Endothelial cell of umbilical vein (primary cell): ENCODE data around the gene PFKP. TPM values are rescaled to one million over a fixed set of nuclear protein-coding genes. Genes with fewer than 3 reads are reported as not detected.

ENCODE experiments used
- BruUV-seq: library from RNA; stranded (reverse); fragments of 400-500 nt; replicated peaks from 2 replicates; lab custom pipeline; 2021; lab: Mats Ljungman, UMichigan
- CTCF ChIA-PET: fragments of 300-600, 350-600 bp; sonication (Branson Sonifier 250); formaldehyde crosslinking; loops from one replicate; lab custom pipeline; 2021; ENCODE audit warnings: antibody characterized with exemption, inconsistent platforms; lab: Charles Lee
- POLR2A ChIA-PET: fragments of 300-600, 350-600 bp; sonication (Branson Sonifier 250); formaldehyde crosslinking; loops from one replicate; lab custom pipeline; 2021; ENCODE audit warnings: antibody characterized with exemption, inconsistent platforms; lab: Charles Lee
- DNase-seq: peaks from one replicate; pipeline ENCODE4 v3.0.0-alpha.2; 2011; ENCODE audit warnings: low read depth, low spot score
- FAIRE-seq: peaks from 2 replicates; lab custom pipeline; 2011; peaks lifted over from hg19 to GRCh38; lab: Jason Lieb, UNC
- H2AFZ ChIP-seq: 2 replicates; pipeline ENCODE4 v1.6.0; 2012; ENCODE audit warnings: low read depth, low read length, control low read depth, inconsistent platforms
- H3K27ac ChIP-seq: 2 replicates; pipeline ENCODE4 v1.5.1; 2011; ENCODE audit warnings: low read depth, mild to moderate bottlenecking, control low read depth, low read length, moderate library complexity; ENCODE audit not compliant: insufficient read depth
- H3K27me3 ChIP-seq, 2 experiments: 2 replicates each; pipeline versions ENCODE4 v1.6.0 to v1.6.1; 2011; ENCODE audit warnings: low read length in 2 of 2, mixed read lengths in 1 of 2; ENCODE audit not compliant: control insufficient read depth in 2 of 2, insufficient read depth in 2 of 2
- H3K36me3 ChIP-seq, 2 experiments: 2 replicates in 1 of 2; 3 replicates in 1 of 2; pipeline ENCODE4 v1.5.1; 2011; ENCODE audit warnings: low read length in 2 of 2, mild to moderate bottlenecking in 1 of 2, moderate library complexity in 1 of 2; ENCODE audit not compliant: control insufficient read depth in 2 of 2, insufficient read depth in 2 of 2; ENCODE audit errors: extremely low read depth in 1 of 2
- H3K4me1 ChIP-seq: 3 replicates; pipeline ENCODE4 v1.5.1; 2011; ENCODE audit warnings: mild to moderate bottlenecking, low read length; ENCODE audit not compliant: control insufficient read depth, insufficient read depth; ENCODE audit errors: extremely low read depth
- H3K4me2 ChIP-seq: 2 replicates; pipeline ENCODE4 v1.6.1; 2011; ENCODE audit warnings: low read length, control low read depth, mixed read lengths; ENCODE audit not compliant: insufficient read depth
- H3K4me3 ChIP-seq, 3 experiments: fragments of 200-600 bp in 1 of 3; sonication (generic), shearing (Covaris generic) in 1 of 3; replicated peaks in 1 of 3; 2 replicates each; pipeline ENCODE4 v1.5.1; 2011 to 2016; ENCODE audit warnings: control low read depth in 3 of 3, low read length in 3 of 3, mild to moderate bottlenecking in 2 of 3, inconsistent platforms in 1 of 3, low read depth in 1 of 3, moderate library complexity in 1 of 3; ENCODE audit not compliant: insufficient read depth in 1 of 3
- H3K79me2 ChIP-seq: 2 replicates; pipeline ENCODE4 v1.6.0; 2012; ENCODE audit warnings: low read length, inconsistent platforms; ENCODE audit not compliant: control insufficient read depth, insufficient read depth
- H3K9ac ChIP-seq: replicated peaks from 2 replicates; pipeline ENCODE3; 2011; ENCODE audit warnings: low read length, control low read depth; ENCODE audit not compliant: insufficient read depth; ENCODE audit errors: extremely low read depth
- H3K9me1 ChIP-seq: replicated peaks from 3 replicates; pipeline ENCODE4 v1.6.0; 2011; ENCODE audit warnings: mild to moderate bottlenecking, low read length; ENCODE audit not compliant: control insufficient read depth, insufficient read depth; ENCODE audit errors: extremely low read depth
- H3K9me3 ChIP-seq: replicated peaks from 2 replicates; pipeline ENCODE4 v1.5.1; 2012; ENCODE audit warnings: low read length, inconsistent platforms; ENCODE audit not compliant: control insufficient read depth, insufficient read depth
- H4K20me1 ChIP-seq: replicated peaks from 2 replicates; pipeline ENCODE3; 2011; ENCODE audit warnings: mild to moderate bottlenecking, low read length; ENCODE audit not compliant: control insufficient read depth, insufficient read depth; ENCODE audit errors: extremely low read depth
- CTCF ChIP-seq, 2 donors: IDR thresholded peaks; 1 replicate in 1 of 2; 2 replicates in 1 of 2; pipeline ENCODE4 v1.5.1; 2011; ENCODE audit warnings: low read length in 2 of 2, mild to moderate bottlenecking in 2 of 2, moderate library complexity in 2 of 2, control low read depth in 1 of 2, inconsistent platforms in 1 of 2, low read depth in 1 of 2; ENCODE audit not compliant: insufficient read depth in 1 of 2; ENCODE audit errors: extremely low read depth in 1 of 2
- GATA2 ChIP-seq: IDR thresholded peaks from 2 replicates; pipeline ENCODE4 v1.7.0; 2011; ENCODE audit warnings: low read depth, mild to moderate bottlenecking, moderate library complexity, mixed read lengths, low read length; ENCODE audit not compliant: insufficient read length, insufficient read depth
- JUN ChIP-seq: IDR thresholded peaks from 2 replicates; pipeline ENCODE4 v1.6.1; 2011; ENCODE audit warnings: borderline replicate concordance, low read depth; ENCODE audit not compliant: insufficient read length, insufficient read depth
- MAX ChIP-seq: IDR thresholded peaks from 2 replicates; pipeline ENCODE4 v1.6.1; 2011; ENCODE audit not compliant: insufficient read depth, insufficient read length
- MYC ChIP-seq: IDR thresholded peaks from one replicate; pipeline ENCODE4 v1.6.1; 2011; ENCODE audit warnings: mild to moderate bottlenecking, low read depth, low read length
- POLR2A ChIP-seq: IDR thresholded peaks from 2 replicates; pipeline ENCODE4 v1.6.1; 2012; ENCODE audit warnings: low read depth, mild to moderate bottlenecking, control low read depth, low read length
- POLR2AphosphoS5 ChIP-seq: IDR thresholded peaks from 2 replicates; pipeline ENCODE4 v1.6.1; 2012; ENCODE audit warnings: low read depth, mild to moderate bottlenecking, control low read depth, low read length, moderate library complexity; ENCODE audit not compliant: insufficient read depth
- dilution Hi-C: fragments of 300-500 bp; cut with MboI; formaldehyde crosslinking; loops from one replicate; pipeline ENCODE4 v1.15.0; 2019; ENCODE audit warnings: low sequenced_read_pairs; ENCODE audit not compliant: extremely low pct_ligation_motif_present
- intact Hi-C: fragments of 100-400 bp; cut with micrococcal nuclease; formaldehyde crosslinking; loops from one replicate; pipeline ENCODE4 v1.10.0; 2022
- polyA plus RNA-seq, 4 experiments: library from polyadenylated mRNA; depleted of rRNA in 3 of 4; stranded (reverse) in 3 of 4; unstranded in 1 of 4; fragments of >200 nt; gene quantifications; 2 replicates each; pipeline versions ENCODE4 v1.2.1 to v1.2.3, GENCODE V29; 2011 to 2012; ENCODE audit warnings: missing spikeins in 1 of 4
- total RNA-seq: library from RNA; stranded (reverse); gene quantifications from 2 replicates; pipeline ENCODE4 v1.2.3, GENCODE V29; 2021

Gene PFKP
- total and polyA plus RNA-seq, 2 donors (not counting 3 experiments of a cell fraction or from before 2014, with no cell fraction given), result 185 to 359 TPM

- peak; percentile 30 for DNase-seq
- dilution Hi-C loops (no loop called here), intact Hi-C loops (no loop called here)
- Histone ChIP-seq H3K9me3 (no peaks in the 10 kb centered on the region), H3K27ac (no peak overlapping the region), H3K9ac (no peak overlapping the region), H2AFZ (no peak overlapping the region), H3K9me1 (no peaks in the 10 kb centered on the region), H3K4me2 (no peak overlapping the region), H3K27me3 (no peaks in the 10 kb centered on the region), H3K36me3 (peaks cover 36 to 59% of the 10 kb centered on the region in 2 experiments), H4K20me1 (no peaks in the 10 kb centered on the region), H3K79me2 (no peaks in the 10 kb centered on the region), H3K4me3 (no peak overlapping the region), H3K4me1 (no peaks in the 10 kb centered on the region)
- ChIA-PET POLR2A (no interaction called here), CTCF (interaction anchor here (1.0 kb wide), 1 partner anchor 17 kb away, joined by 3 read pairs; no protein-coding TSS in a partner anchor)
- BruUV-seq, result no TSS peak
- TF ChIP-seq POLR2A, result no peak
- no peak for TF ChIP-seq MYC
- TF ChIP-seq POLR2AphosphoS5, result peak; percentile 58
- FAIRE-seq, result no peak
These were observed 72.9 kb downstream of the PFKP start for GRCh38 chr10:3140280-3140679.

- Histone ChIP-seq H4K20me1 (no peaks in the 10 kb centered on the region), H3K36me3 (peaks cover 39 to 58% of the 10 kb centered on the region in 2 experiments), H3K79me2 (no peaks in the 10 kb centered on the region), H3K9ac (no peak overlapping the region), H3K27ac (no peak overlapping the region), H3K9me3 (no peaks in the 10 kb centered on the region), H3K9me1 (no peaks in the 10 kb centered on the region), H3K27me3 (no peaks in the 10 kb centered on the region), H2AFZ (no peak overlapping the region), H3K4me1 (no peaks in the 10 kb centered on the region), H3K4me2 (no peak overlapping the region), H3K4me3 (no peak overlapping the region)
- FAIRE-seq (no peak), DNase-seq (peak; percentile 73)
- no peak for TF ChIP-seq GATA2
- TF ChIP-seq CTCF (IDR thresholded peaks at IDR 0.05; ENCODE audit: extremely low read depth in 1 of 2, insufficient read depth in 1 of 2, low read depth in 1 of 2, low read length in 2 of 2), result no peak
- no peak for TF ChIP-seq MAX
- peak; percentile 16 for TF ChIP-seq POLR2A
- no peak for TF ChIP-seq JUN
- POLR2A ChIA-PET, result no interaction called here
- intact Hi-C loops, result no loop called here
- BruUV-seq, result no TSS peak
- CTCF ChIA-PET, result interaction anchor here (1.3 to 1.4 kb wide), 2 partner anchors 12 to 213 kb away, joined by 3 read pairs; no protein-coding TSS in a partner anchor
- dilution Hi-C loops, result no loop called here
These were observed 74.1 kb downstream of the PFKP start for GRCh38 chr10:3141351-3142005.
